Mucosa of descending colon (tissue), 3 donors: ENCODE results near the gene MYH16. TPM values are rescaled to one million over a fixed set of nuclear protein-coding genes. Genes with fewer than 3 reads are reported as not detected.

ENCODE experiments used
- ATAC-seq: fragments of 200-7000 bp; cut with Tn5 transposase; one replicate; pipeline ENCODE4 v1.9.1; 2020; ENCODE audit warnings: mild to moderate bottlenecking, moderate library complexity
- DNase-seq, 3 donors: peaks; one replicate each; pipeline ENCODE4 v3.0.0-alpha.2; 2020
- H3K36me3 ChIP-seq: fragments of 200-600 bp; one replicate; pipeline ENCODE4 v1.8.0; 2021; ENCODE audit warnings: low read depth, mild to moderate bottlenecking
- H3K4me1 ChIP-seq: fragments of 200-600 bp; one replicate; pipeline ENCODE4 v1.8.0; 2021; ENCODE audit warnings: low read depth, mild to moderate bottlenecking
- H3K4me3 ChIP-seq: fragments of 200-600 bp; one replicate; pipeline ENCODE4 v1.8.0; 2021; ENCODE audit warnings: mild to moderate bottlenecking
- H3K9me3 ChIP-seq: fragments of 200-600 bp; one replicate; pipeline ENCODE4 v1.8.0; 2021; ENCODE audit warnings: mild to moderate bottlenecking
- CTCF ChIP-seq: fragments of 200-600 bp; IDR thresholded peaks from one replicate; pipeline ENCODE4 v1.8.0; 2022; ENCODE audit warnings: antibody characterized with exemption, mild to moderate bottlenecking
- intact Hi-C, 2 donors: fragments of 100-400 bp; cut with DNase I in 1 of 2; cut with micrococcal nuclease in 1 of 2; formaldehyde crosslinking; loops; one replicate each; pipeline versions ENCODE4 v1.11.0 to v1.11.1; 2022; cut with DNase I, micrococcal nuclease
- total RNA-seq, 3 donors: library from RNA; stranded (reverse); fragmentation: NEBNext Ultra II Directional in 2 of 3; extraction: Animal tissue kit (Norgen Biotek cat#: 25700) in 2 of 3; gene quantifications; one replicate each; pipeline versions ENCODE4 v1.2.1 to v1.2.4, GENCODE V29; 2021 to 2023
- donor health status: DM: no; HTN: no; CAD: no; lungs with moderate emphysema.
- donor health status: DM: no; HTN: no; CAD: no.
- donor health status: DM: no; HTN: yes; CAD: no.

MYH16 gene
- total RNA-seq, 3 donors from 2014 or later = not detected

DNA sequence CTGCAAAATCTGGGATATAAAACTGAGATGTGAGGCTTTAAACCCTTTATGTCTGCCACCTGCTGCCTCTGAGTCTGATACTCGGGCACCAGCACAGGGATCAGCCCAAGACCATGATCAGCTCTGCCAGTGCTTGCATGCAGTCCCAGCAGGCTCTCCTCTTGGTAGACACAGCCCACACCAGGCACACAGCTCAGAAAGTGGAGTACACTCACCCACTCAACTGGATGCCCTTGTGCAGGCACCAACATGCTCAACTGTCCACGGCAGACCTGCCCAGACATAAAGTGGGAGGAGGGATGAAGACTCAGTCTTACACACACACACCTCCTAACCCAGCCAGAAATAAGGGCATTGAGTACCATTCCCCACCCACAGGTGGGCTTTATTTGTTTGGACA lies 18.2 kb upstream of the MYH16 start:
- H3K36me3 ChIP-seq = no peaks in the 10 kb centered on the region
- no peak for DNase-seq
- TF ChIP-seq CTCF = no peak
- no peak overlapping the region for H3K4me3 ChIP-seq
- no peaks in the 10 kb centered on the region for H3K9me3 ChIP-seq
- no peak for ATAC-seq
- H3K4me1 ChIP-seq = no peaks in the 10 kb centered on the region
- intact Hi-C loops = no loop called here

DNA sequence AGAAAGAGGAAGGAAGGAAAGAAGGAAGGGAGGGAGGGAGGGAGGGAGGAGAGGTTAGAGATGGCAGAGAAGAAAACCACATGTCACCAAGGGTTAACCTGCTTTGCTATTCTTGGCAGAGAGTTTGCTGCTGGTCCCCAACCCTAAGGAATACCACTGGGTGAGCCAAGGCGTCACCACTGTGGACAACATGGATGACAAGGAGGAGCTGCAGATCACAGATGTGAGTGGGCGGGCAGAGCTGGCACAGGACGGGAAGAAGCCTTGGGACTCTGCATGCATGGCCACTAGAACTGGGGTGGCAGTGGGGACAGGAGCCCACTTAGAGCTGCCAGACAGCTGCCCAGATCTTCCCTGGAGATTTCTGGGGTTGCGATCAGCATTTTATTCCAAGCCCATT lies 17.2 kb upstream of the MYH16 start:
- Histone ChIP-seq H3K4me3 (no peak overlapping the region), H3K4me1 (no peaks in the 10 kb centered on the region), H3K36me3 (no peaks in the 10 kb centered on the region), H3K9me3 (no peaks in the 10 kb centered on the region)
- intact Hi-C loops = no loop called here
- DNase-seq = no peak
- no peak for TF ChIP-seq CTCF
- ATAC-seq = no peak

GRCh38 chr7:99257065-99257464 lies 15.6 kb upstream of the MYH16 start:
- H3K4me1 ChIP-seq = no peaks in the 10 kb centered on the region
- no peak for TF ChIP-seq CTCF
- no peaks in the 10 kb centered on the region for H3K36me3 ChIP-seq
- no peak for DNase-seq
- ATAC-seq = no peak
- no peaks in the 10 kb centered on the region for H3K9me3 ChIP-seq
- no peak overlapping the region for H3K4me3 ChIP-seq
- intact Hi-C loops = no loop called here

GRCh38 chr7:99257675-99258074 lies 15.0 kb upstream of the MYH16 start:
- no peak for DNase-seq
- H3K4me3 ChIP-seq = no peak overlapping the region
- no peaks in the 10 kb centered on the region for H3K9me3 ChIP-seq
- intact Hi-C loops = no loop called here
- TF ChIP-seq CTCF = no peak
- H3K36me3 ChIP-seq = no peaks in the 10 kb centered on the region
- H3K4me1 ChIP-seq = no peaks in the 10 kb centered on the region
- ATAC-seq = no peak

DNA sequence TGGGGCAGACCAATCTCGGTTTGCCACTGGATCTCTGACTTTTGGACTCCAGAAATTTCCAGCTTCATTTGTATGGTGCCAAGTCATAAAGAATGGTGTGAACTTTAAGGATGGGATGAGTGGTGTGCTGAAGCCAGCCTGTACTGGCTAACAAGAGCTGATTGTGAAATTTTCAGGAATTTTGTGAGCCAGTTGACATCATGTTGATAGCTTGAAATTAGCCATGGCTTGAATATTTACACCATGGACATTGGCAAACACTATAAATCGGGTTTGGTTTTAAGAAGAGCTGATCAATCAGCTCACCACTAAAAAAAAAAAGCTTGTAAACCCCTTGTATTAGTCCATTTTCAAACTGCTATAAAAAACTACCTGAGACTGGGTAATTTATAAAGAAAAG lies 14.1 kb upstream of the MYH16 start:
- no peaks in the 10 kb centered on the region for H3K36me3 ChIP-seq
- intact Hi-C loops = no loop called here
- ATAC-seq = no peak
- DNase-seq = no peak
- TF ChIP-seq CTCF = no peak
- H3K4me3 ChIP-seq = no peak overlapping the region
- H3K4me1 ChIP-seq = no peaks in the 10 kb centered on the region
- no peaks in the 10 kb centered on the region for H3K9me3 ChIP-seq

DNA sequence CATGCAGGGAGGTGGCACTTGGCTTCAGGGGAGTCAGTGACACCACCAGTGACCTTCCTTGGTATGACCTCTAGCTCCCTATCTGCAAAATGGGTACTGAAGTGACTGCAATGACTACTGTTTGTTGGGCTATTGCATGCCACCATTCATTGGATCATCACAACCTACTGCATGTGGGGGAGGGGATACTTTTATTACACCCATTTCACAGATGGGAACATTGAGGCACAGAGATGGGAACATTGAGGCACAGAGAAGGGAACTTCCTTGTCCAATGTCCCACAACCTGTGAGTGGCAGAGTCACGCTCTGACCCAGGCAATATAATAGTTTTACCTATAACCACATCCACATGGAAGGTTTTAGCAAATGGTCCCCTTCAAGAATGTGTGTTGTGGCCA lies 12.2 kb upstream of the MYH16 start:
- Histone ChIP-seq H3K4me1 (no peaks in the 10 kb centered on the region), H3K4me3 (no peak overlapping the region), H3K9me3 (no peaks in the 10 kb centered on the region), H3K36me3 (no peaks in the 10 kb centered on the region)
- no peak for TF ChIP-seq CTCF
- intact Hi-C loops = no loop called here
- ATAC-seq = no peak
- no peak for DNase-seq
